HepG2 (cell line): Measurements from ENCODE around the gene LRRC8C. TPM values are rescaled to one million over a fixed set of nuclear protein-coding genes. Genes with fewer than 3 reads are reported as not detected.

Experiments
- ATF2 ChIP-seq: sonication (generic); formaldehyde crosslinking; IDR thresholded peaks from 2 replicates; pipeline ENCODE4 v1.4.0; 2020; ENCODE audit warnings: missing genetic modification reagents
- CENPX ChIP-seq: sonication (generic); formaldehyde crosslinking; IDR thresholded peaks from 2 replicates; pipeline ENCODE4 v1.9.0; 2021; ENCODE audit warnings: mild to moderate bottlenecking, missing genetic modification reagents, moderate library complexity
- KIAA2018 ChIP-seq: sonication (generic); formaldehyde crosslinking; IDR thresholded peaks from 2 replicates; pipeline ENCODE4 v1.5.0; 2020; ENCODE audit warnings: mild to moderate bottlenecking, missing genetic modification reagents, borderline replicate concordance
- RFX1 ChIP-seq: fragments of 450-650 bp; IDR thresholded peaks from 2 replicates; pipeline ENCODE4 v1.6.1; 2017
- polyA plus RNA-seq, 8 experiments: library from polyadenylated mRNA; depleted of rRNA in 3 of 8; stranded (reverse) in 7 of 8; unstranded in 1 of 8; fragments of >200 nt; fragmentation: Illumina TruSeq in 4 of 8; extraction: Trizol in 4 of 8; gene quantifications; 2 replicates each; pipeline versions ENCODE4 v1.2.1 to v1.2.3, GENCODE V29; 2011 to 2016; ENCODE audit warnings: low read depth in 4 of 8, missing spikeins in 1 of 8, mixed read lengths in 1 of 8; ENCODE audit not compliant: insufficient read depth in 1 of 8
- total RNA-seq, 5 experiments: library from RNA; depleted of rRNA; stranded (reverse); fragments of >200 nt; fragmentation: Illumina TruSeq; extraction: Trizol; gene quantifications; 2 replicates each; pipeline ENCODE4 v1.2.3, GENCODE V29; 2016; ENCODE audit warnings: low read depth in 1 of 5

LRRC8C gene
- total and polyA plus RNA-seq, 2 of the 13 experiments (the other 11 are each of a cell fraction or from before 2014, with no cell fraction given) = 0.22 to 0.32 TPM

- TF ChIP-seq KIAA2018 (CRISPR knock-in tag) (no peak), RFX1 (no peak), ATF2 (CRISPR knock-in tag) (no peak), CENPX (CRISPR knock-in tag) (no peak)
Observed at GRCh38 chr1:89669441-89669840, 36.5 kb downstream of the LRRC8C start (continued).
